Measurements from ENCODE around the gene UNC13B. TPM values are rescaled to one million over a fixed set of nuclear protein-coding genes. Genes with fewer than 3 reads are reported as not detected.
A peak's percentile ranks its signal among the peaks of the same experiment; 100 is the strongest.

Gene UNC13B
- total RNA-seq, 1 donor from 2014 or later: 24.5 TPM

DNA sequence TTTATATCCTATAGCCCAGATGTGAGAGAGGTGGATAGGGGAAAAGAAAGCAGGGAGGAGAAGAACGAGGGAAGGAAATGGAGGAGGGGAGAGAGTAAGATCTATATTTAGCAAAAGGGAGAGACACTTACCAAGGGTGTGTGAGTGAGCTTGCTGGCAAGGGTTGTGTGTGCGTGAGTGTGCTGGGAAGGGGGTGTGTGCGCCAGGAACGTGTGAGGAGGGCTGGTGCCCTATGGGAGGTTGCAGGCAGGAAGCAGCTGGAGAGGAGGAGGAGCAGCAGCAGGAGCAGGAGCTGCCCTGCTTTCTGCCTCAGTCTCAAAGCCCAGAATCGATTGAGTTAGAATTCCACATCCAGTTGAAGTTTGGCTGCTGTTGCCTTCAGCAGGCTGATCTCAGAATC lies 179.8 kb downstream of the UNC13B start:
- H3K27ac Mint-ChIP-seq (ENCODE audit: unreplicated experiment): peak overlapping the region; percentile 70
- TF ChIP-seq, protein P1, sequence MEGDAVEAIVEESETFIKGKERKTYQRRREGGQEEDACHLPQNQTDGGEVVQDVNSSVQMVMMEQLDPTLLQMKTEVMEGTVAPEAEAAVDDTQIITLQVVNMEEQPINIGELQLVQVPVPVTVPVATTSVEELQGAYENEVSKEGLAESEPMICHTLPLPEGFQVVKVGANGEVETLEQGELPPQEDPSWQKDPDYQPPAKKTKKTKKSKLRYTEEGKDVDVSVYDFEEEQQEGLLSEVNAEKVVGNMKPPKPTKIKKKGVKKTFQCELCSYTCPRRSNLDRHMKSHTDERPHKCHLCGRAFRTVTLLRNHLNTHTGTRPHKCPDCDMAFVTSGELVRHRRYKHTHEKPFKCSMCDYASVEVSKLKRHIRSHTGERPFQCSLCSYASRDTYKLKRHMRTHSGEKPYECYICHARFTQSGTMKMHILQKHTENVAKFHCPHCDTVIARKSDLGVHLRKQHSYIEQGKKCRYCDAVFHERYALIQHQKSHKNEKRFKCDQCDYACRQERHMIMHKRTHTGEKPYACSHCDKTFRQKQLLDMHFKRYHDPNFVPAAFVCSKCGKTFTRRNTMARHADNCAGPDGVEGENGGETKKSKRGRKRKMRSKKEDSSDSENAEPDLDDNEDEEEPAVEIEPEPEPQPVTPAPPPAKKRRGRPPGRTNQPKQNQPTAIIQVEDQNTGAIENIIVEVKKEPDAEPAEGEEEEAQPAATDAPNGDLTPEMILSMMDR (IDR thresholded peaks at IDR 0.05): no peak
- peaks cover 17% of the 10 kb centered on the region for H3K4me1 Mint-ChIP-seq (ENCODE audit: unreplicated experiment)
- DNase-seq (ENCODE audit: extremely low spot score, unreplicated experiment): no peak
- H3K9me3 Mint-ChIP-seq (ENCODE audit: unreplicated experiment): no peaks in the 10 kb centered on the region
- peak overlapping the region; percentile 63 for H3K4me3 Mint-ChIP-seq (ENCODE audit: unreplicated experiment)
- no peaks in the 10 kb centered on the region for H3K27me3 Mint-ChIP-seq (ENCODE audit: unreplicated experiment)
- no peaks in the 10 kb centered on the region for H3K36me3 Mint-ChIP-seq (ENCODE audit: unreplicated experiment)

DNA sequence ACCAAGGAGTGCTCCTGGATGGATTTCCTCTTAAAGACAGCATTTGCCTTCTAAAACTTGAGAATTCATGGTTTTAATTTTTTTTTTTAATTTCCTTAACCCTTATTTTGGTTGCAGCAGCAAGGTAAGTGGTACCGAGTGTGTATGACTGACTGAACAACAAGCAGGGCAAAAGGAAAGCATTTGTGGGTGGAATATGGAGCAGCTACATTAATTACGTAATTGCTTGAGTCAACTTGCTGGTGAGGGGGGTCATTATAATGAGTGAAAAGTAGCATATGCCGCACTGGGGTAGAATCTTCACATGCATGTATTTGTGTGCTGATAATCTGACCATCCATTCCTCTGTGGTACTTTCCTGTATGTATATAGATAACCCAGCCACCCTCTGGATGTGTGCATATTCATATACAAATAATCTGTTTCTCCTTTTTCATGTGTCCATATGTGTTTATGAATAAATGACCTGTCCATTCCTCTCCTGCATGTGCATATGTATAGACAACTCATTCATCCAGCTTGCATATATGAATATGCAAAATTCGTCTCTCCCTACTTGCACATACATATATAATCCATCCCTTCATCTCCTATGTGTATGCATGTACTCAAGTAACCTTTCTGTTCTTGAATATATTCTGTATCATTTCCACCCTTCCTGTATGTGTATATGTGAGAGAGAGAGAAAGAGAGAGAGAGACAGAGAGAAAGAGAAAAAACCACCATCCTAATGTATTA lies 180.6 kb downstream of the UNC13B start:
- H3K4me1 Mint-ChIP-seq (ENCODE audit: unreplicated experiment): peaks cover 17% of the 10 kb centered on the region
- TF ChIP-seq, protein P1 (IDR thresholded peaks at IDR 0.05): no peak
- DNase-seq (ENCODE audit: extremely low spot score, unreplicated experiment): no peak
- H3K4me3 Mint-ChIP-seq (ENCODE audit: unreplicated experiment): no peak overlapping the region
- no peaks in the 10 kb centered on the region for H3K36me3 Mint-ChIP-seq (ENCODE audit: unreplicated experiment)
- H3K27me3 Mint-ChIP-seq (ENCODE audit: unreplicated experiment): no peaks in the 10 kb centered on the region
- no peaks in the 10 kb centered on the region for H3K9me3 Mint-ChIP-seq (ENCODE audit: unreplicated experiment)
- no peak overlapping the region for H3K27ac Mint-ChIP-seq (ENCODE audit: unreplicated experiment)

- no peaks in the 10 kb centered on the region for H3K27me3 Mint-ChIP-seq (ENCODE audit: unreplicated experiment)
- no peak overlapping the region for H3K27ac Mint-ChIP-seq (ENCODE audit: unreplicated experiment)
- TF ChIP-seq, protein P1 (IDR thresholded peaks at IDR 0.05): no peak
- no peak for DNase-seq (ENCODE audit: extremely low spot score, unreplicated experiment)
- H3K9me3 Mint-ChIP-seq (ENCODE audit: unreplicated experiment): no peaks in the 10 kb centered on the region
- no peak overlapping the region for H3K4me3 Mint-ChIP-seq (ENCODE audit: unreplicated experiment)
- H3K36me3 Mint-ChIP-seq (ENCODE audit: unreplicated experiment): no peaks in the 10 kb centered on the region
- peaks cover 25% of the 10 kb centered on the region for H3K4me1 Mint-ChIP-seq (ENCODE audit: unreplicated experiment)
Measured at GRCh38 chr9:35348109-35348508, 186.3 kb downstream of the UNC13B start.

GRCh38 chr9:35349287-35349990 lies 187.6 kb downstream of the UNC13B start:
- H3K4me3 Mint-ChIP-seq (ENCODE audit: unreplicated experiment): no peak overlapping the region
- H3K27me3 Mint-ChIP-seq (ENCODE audit: unreplicated experiment): no peaks in the 10 kb centered on the region
- peaks cover 26% of the 10 kb centered on the region for H3K4me1 Mint-ChIP-seq (ENCODE audit: unreplicated experiment)
- H3K36me3 Mint-ChIP-seq (ENCODE audit: unreplicated experiment): no peaks in the 10 kb centered on the region
- no peak for DNase-seq (ENCODE audit: extremely low spot score, unreplicated experiment)
- TF ChIP-seq, protein P1 (IDR thresholded peaks at IDR 0.05): no peak
- H3K27ac Mint-ChIP-seq (ENCODE audit: unreplicated experiment): peak overlapping the region; percentile 87
- no peaks in the 10 kb centered on the region for H3K9me3 Mint-ChIP-seq (ENCODE audit: unreplicated experiment)

- DNase-seq (ENCODE audit: extremely low spot score, unreplicated experiment): no peak
- peak overlapping the region; percentile 87 for H3K27ac Mint-ChIP-seq (ENCODE audit: unreplicated experiment)
- no peaks in the 10 kb centered on the region for H3K36me3 Mint-ChIP-seq (ENCODE audit: unreplicated experiment)
- TF ChIP-seq, protein P1 (IDR thresholded peaks at IDR 0.05): no peak
- peaks cover 26% of the 10 kb centered on the region for H3K4me1 Mint-ChIP-seq (ENCODE audit: unreplicated experiment)
- H3K27me3 Mint-ChIP-seq (ENCODE audit: unreplicated experiment): no peaks in the 10 kb centered on the region
- no peaks in the 10 kb centered on the region for H3K9me3 Mint-ChIP-seq (ENCODE audit: unreplicated experiment)
- H3K4me3 Mint-ChIP-seq (ENCODE audit: unreplicated experiment): no peak overlapping the region
Measured at GRCh38 chr9:35350212-35350611, 188.4 kb downstream of the UNC13B start.
